Fibroblast of peridontal ligament (primary cell): ENCODE measurements around the gene MYL4.
"Not testable (repeated sequence)": the region's sequence is repeated elsewhere in the genome, so short reads cannot be mapped to it uniquely, and the experiment has no call there.

Source experiments
- DNase-seq: peaks from one replicate; pipeline ENCODE4 v3.0.0-alpha.2; 2010; ENCODE audit errors: extremely low read depth

The MYL4 gene

DNA sequence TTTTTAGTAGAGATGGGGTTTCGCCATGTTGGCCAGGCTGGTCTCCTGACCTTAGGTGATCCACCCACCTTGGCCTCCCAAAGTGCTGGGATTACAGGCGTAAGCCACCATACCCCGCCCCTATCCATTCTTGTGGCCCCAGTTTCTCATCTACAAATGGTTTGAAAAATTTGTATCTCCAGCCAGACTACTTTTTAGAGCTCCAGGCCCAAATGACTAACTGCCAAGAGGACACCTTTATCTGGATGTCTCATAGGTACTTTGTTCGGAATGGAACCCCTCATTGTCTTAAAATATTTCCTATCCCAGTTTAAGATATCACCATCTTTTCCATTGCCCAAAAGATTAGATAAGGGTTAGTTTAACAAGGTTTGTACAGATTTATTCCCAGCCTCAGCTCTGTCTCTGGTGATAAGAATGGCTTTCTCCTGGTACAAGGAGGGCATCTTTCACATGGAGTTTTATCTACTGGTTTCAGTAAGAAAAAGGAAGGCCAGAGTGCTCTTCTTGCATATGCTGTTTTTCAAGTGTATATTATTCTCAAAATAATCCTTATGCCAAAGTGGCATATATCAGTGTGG, 15.1 kb upstream of the MYL4 start:
- no peak for DNase-seq

DNA sequence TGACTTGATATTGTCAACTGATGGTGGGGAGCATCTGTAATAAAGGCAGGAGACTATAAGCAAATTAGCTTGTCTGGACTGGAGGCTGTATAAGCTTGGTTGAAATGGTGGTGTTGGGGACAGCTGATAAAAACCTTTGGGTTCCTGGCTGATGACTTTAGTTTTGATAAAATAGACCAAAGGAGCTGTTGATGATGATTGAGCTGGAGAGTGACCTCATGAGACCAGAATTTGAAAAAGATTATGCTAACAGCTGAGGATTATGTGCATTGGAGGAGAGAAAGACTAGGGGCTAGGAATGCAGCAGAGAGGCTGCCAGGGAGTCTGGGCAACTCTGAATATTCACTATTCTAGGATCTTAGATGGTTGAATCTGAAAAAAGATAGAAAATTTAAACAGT, 11.3 kb upstream of the MYL4 start:
- DNase-seq, result no peak

- DNase-seq, result no peak
Measured at GRCh38 chr17:47199627-47200324, 9.4 kb upstream of the MYL4 start.

GRCh38 chr17:47200325-47200664, 8.9 kb upstream of the MYL4 start:
- no peak for DNase-seq

DNA sequence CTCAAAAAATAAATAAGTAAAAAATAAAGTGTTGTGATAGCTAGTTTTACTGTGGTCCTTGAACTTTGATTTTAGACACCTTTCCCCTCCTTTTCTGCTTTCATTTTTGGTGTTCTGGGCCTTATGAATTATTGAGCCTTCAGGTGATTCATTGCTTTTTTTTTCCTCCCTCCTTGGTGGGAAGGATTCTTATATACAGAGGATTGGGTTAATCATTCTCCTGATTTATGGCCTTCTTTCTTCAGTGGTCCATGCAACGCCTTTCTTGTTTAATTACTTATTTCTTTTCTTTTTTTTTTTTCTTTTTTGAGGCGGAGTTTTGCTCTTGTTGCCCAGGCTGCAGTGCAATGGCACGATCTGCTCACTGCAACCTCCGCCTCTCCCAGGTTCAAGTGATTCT, 8.0 kb upstream of the MYL4 start:
- DNase-seq, result no peak

- DNase-seq, result peak; percentile 50
Measured at GRCh38 chr17:47203984-47204721, 5.0 kb upstream of the MYL4 start.

DNA sequence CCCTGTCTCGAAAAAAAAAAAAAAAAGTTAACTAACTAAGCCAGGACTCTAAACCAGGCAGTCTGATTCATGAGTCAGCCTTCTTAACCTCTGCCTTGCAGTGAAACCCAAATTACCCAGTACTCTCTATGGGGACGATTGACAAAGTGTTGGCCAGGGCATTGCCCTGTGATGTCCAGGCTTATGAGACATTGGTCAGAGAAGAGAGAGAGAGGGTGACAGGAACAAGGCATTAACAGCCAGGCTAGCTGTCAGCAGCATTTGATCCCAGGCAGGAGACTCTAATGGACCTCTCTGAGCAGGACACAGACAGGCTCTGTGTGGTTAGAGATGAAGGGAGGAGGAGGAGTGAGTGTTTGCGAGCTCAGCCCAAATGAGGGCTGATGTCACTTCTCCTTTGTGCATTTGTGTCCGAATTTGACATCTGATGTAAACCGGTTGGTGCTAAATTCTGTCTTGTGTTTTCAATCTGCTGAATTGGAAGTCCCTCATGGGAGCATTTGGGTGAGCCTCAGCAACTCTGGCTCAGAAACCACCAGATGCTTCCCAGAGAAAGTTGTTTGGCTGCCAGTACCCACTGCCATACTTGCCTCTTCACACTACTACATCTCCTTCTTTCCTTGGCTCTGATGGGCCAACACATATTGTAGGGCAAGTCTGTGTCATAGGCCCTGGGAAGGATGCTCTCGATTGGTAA, 4.3 kb upstream of the MYL4 start:
- peak; percentile 82 for DNase-seq

DNA sequence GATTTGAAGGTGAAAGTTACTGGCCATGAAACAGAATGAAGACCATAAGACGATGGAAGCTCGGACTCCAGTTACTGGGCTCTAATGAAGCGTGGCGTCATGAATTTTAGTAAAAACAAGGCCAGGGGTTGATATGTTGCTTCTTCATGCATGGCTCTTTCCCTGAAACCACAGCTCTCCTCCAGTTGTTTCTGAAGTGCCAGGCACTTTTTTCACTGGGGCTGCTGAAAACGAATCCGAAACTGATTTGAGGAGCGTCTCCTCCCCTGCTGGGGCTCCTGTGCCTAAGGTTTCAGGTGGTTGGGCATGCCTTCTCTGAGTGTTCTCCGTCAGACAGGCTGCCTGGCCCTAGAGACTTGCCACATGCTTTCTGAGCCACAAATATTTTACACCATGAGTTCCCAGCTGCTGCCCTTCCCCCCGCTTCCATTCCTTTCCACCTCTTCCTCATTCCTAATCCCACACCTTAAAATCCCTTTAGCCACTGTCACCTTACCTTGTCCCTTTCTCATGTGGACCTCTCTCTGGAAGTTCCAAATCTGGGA, 3.7 kb upstream of the MYL4 start:
- peak; percentile 87 for DNase-seq

DNA sequence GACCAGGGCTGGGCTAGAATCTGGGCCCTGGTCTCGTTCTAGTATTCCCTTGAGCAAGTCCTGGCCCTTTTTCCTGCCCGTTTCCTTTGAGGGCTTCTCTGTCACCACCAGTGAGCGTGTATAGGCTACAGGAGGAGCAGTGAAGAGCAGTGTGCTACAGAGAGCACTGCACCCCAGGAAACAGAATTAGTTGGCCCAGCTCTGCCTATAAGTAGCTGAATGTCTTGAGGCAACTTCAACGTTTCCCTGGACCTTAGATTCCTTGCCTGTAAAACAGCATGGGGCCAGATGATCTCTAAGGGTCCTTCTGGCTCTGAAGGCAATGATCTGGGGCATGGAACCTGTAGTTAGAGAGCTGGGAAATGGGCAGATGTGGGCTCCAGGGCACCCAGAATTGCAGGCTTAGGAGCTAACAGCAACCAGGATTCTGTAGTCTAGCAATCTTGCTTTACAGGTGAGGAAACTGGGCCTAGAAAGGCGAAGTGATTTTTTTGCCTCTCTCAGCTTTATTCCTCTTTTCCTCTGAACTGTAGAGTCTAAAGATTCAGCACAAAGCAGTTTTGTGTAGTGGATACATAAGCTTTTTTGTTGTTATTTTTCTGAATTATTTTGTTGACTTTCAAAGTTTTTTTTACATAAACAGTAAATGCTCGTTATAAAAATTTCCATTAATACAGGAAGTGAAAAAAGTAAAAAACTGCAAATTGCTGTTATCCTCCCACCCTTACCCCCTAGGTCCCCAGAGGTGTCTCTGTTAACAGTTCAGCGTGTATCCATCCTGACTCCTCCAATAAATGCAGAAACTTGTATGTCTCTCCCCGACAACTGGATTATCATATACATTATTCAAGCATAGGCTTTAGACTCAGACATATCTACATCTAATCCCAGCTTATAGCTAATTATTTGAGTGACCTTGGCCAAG, 1.7 kb upstream of the MYL4 start:
- no peak for DNase-seq

DNA sequence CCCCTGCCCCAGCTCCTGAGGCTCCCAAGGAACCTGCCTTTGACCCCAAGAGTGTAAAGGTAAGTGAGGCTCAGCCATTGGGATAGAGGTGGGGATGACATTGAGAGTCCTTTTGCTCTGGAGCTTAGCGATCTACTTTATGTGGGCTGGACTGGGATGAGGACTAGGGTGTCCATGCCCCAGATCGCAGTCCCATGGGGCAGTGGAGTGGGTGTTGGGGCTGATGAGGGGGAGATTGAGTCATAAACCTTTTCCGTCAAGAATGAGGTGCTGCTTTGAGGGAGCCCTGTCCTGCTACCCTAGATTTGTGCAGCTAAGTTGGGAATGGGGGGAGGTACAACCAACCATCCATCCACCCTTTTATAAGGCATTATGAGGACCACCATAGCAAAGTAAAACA, 351 bp downstream of the MYL4 start:
- no peak for DNase-seq

- no peak for DNase-seq
Measured at GRCh38 chr17:47210105-47210504, 957 bp downstream of the MYL4 start.

GRCh38 chr17:47210779-47211178, 1.6 kb downstream of the MYL4 start:
- DNase-seq, result no peak

- no peak for DNase-seq
Measured at GRCh38 chr17:47212458-47212857, 3.3 kb downstream of the MYL4 start.

- DNase-seq, result no peak
Measured at GRCh38 chr17:47213540-47213939, 4.4 kb downstream of the MYL4 start.

GRCh38 chr17:47214931-47215330, 5.8 kb downstream of the MYL4 start:
- DNase-seq, result no peak

GRCh38 chr17:47216821-47217220, 7.7 kb downstream of the MYL4 start:
- not testable (repeated sequence) for DNase-seq

DNA sequence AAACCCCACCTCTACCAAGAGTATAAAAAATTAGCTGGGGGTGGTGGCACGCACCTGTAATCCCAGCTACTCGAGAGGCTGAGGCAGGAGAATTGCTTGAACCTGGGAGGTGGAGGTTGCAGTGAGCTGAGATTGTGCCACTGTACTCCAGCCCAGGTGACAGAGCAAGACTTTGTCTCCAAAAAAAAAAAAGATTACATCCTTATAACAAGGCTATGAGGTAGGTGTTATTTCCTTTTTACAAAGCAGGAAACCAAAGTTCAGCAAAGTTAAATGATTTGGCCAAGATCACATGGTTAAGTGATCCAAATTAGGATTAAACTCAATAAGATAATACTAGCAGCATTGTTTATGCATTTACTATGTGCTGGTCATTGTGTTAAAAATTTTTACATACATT, 8.1 kb downstream of the MYL4 start:
- not testable (repeated sequence) for DNase-seq

DNA sequence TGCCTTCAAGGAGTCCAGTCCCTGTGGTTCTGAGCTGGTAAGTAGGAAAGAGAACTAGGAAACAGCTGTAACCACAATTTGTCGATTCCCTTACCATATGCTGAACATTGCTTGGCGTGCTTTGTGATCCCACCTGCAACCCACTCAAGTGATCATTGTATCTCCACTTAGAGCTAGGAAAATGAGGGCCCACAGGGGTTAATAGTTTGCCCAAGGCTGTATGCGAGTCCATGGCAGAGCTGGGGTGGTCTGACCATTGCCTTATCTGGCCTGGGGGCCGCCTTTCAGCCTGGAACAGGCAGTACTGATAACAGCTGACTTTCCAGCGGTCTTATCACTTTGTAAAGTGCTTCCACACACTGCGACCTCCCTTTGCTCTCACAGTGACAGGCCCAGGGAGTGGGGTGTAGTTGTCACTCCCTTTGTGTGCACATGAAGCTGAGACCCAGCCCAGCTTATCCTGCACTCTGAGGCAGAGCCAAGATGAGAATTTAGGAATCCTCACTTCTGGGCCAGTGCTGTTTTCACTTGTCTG, 9.8 kb downstream of the MYL4 start:
- no peak for DNase-seq

- DNase-seq, result no peak
Measured at GRCh38 chr17:47219621-47220475, 10.7 kb downstream of the MYL4 start.

- DNase-seq, result no peak
Measured at GRCh38 chr17:47220531-47220999, 11.4 kb downstream of the MYL4 start.
